GM23338 (cell line): ENCODE measurements around the gene TMEM119. TPM values are rescaled to one million over a fixed set of nuclear protein-coding genes. Genes with fewer than 3 reads are reported as not detected.

Experiments
- ATAC-seq: fragments of 200-7000 bp; cut with Tn5 transposase; 3 replicates; pipeline ENCODE4 v1.9.1; 2020
- DNase-seq: peaks from one replicate; pipeline ENCODE4 v3.0.0-alpha.2; 2015; ENCODE audit warnings: low spot score
- H2AFZ ChIP-seq: fragments of 200-600 bp; sonication (generic); 2 replicates; pipeline ENCODE4 v1.8.0; 2016; ENCODE audit warnings: antibody characterized with exemption, mild to moderate bottlenecking, moderate library complexity
- H3F3A ChIP-seq: fragments of 200-600 bp; sonication (generic); replicated peaks from 2 replicates; pipeline ENCODE4 v1.8.0; 2017; ENCODE audit warnings: antibody characterized with exemption, mixed run types, low read depth
- H3K27ac ChIP-seq: fragments of 200-600 bp; sonication (generic); 2 replicates; pipeline ENCODE4 v1.6.1; 2016; ENCODE audit warnings: low read depth
- H3K27me3 ChIP-seq: fragments of 200-600 bp; sonication (generic); 2 replicates; pipeline ENCODE4 v1.8.0; 2016; ENCODE audit warnings: mild to moderate bottlenecking, mixed run types, moderate library complexity; ENCODE audit not compliant: insufficient read depth
- H3K36me3 ChIP-seq: fragments of 200-600 bp; sonication (generic); 2 replicates; pipeline ENCODE4 v1.8.0; 2016; ENCODE audit warnings: mild to moderate bottlenecking; ENCODE audit not compliant: insufficient read depth
- H3K4me1 ChIP-seq: fragments of 200-600 bp; sonication (generic); 2 replicates; pipeline ENCODE4 v1.8.0; 2016; ENCODE audit warnings: mild to moderate bottlenecking, moderate library complexity; ENCODE audit not compliant: insufficient read depth
- H3K4me2 ChIP-seq: fragments of 200-600 bp; sonication (generic); 2 replicates; pipeline ENCODE4 v1.7.1; 2017; ENCODE audit warnings: mixed run types
- H3K4me3 ChIP-seq: fragments of 200-600 bp; sonication (generic); 2 replicates; pipeline ENCODE4 v1.6.1; 2016; ENCODE audit warnings: mixed run types
- H3K79me2 ChIP-seq: fragments of 200-600 bp; sonication (generic); replicated peaks from 2 replicates; pipeline ENCODE4 v1.8.0; 2017; ENCODE audit warnings: mild to moderate bottlenecking; ENCODE audit not compliant: insufficient read depth
- H3K9me2 ChIP-seq: fragments of 200-600 bp; sonication (generic); 2 replicates; pipeline ENCODE4 v1.8.0; 2017; ENCODE audit not compliant: insufficient read depth
- H4K20me1 ChIP-seq: fragments of 200-600 bp; sonication (generic); replicated peaks from 2 replicates; pipeline ENCODE4 v1.8.0; 2017; ENCODE audit warnings: mild to moderate bottlenecking; ENCODE audit not compliant: insufficient read depth
- H3K27ac Mint-ChIP-seq: 2 replicates; pipeline ENCODE4 v1.8.0; 2020; ENCODE audit warnings: inconsistent platforms, mild to moderate bottlenecking, moderate library complexity, mixed read lengths
- H3K27me3 Mint-ChIP-seq: 3 replicates; pipeline ENCODE4 v1.8.0; 2022; ENCODE audit warnings: low read depth, mild to moderate bottlenecking, moderate library complexity, mixed read lengths, inconsistent platforms; ENCODE audit not compliant: insufficient read depth, poor library complexity
- H3K36me3 Mint-ChIP-seq: 3 replicates; pipeline ENCODE4 v1.8.0; 2021; ENCODE audit warnings: low read depth, mild to moderate bottlenecking, inconsistent platforms, moderate library complexity, mixed read lengths
- H3K4me1 Mint-ChIP-seq: 3 replicates; pipeline ENCODE4 v1.8.0; 2020; ENCODE audit warnings: mild to moderate bottlenecking, inconsistent platforms, mixed read lengths
- H3K4me3 Mint-ChIP-seq: 3 replicates; pipeline ENCODE4 v1.8.0; 2021; ENCODE audit warnings: moderate library complexity, mild to moderate bottlenecking, inconsistent platforms, mixed read lengths
- H3K9me3 Mint-ChIP-seq: 3 replicates; pipeline ENCODE4 v1.8.0; 2020; ENCODE audit warnings: moderate library complexity, mild to moderate bottlenecking, inconsistent platforms, mixed read lengths
- CREB1 ChIP-seq: fragments of 250-450 bp; sonication (Bioruptor Pico); IDR thresholded peaks from 2 replicates; pipeline ENCODE4 v1.5.0; 2020; ENCODE audit warnings: low read depth, mild to moderate bottlenecking, moderate library complexity
- CTCF ChIP-seq, 2 experiments: fragments of 200-600 bp in 1 of 2; sonication (generic) in 1 of 2; conservative IDR thresholded peaks; 2 replicates each; pipeline versions ENCODE4 v1.5.1 to v1.6.1; 2016 to 2017; ENCODE audit warnings: antibody characterized with exemption in 2 of 2, low read depth in 2 of 2, mild to moderate bottlenecking in 2 of 2, moderate library complexity in 1 of 2
- ETS1 ChIP-seq: IDR thresholded peaks from 2 replicates; pipeline ENCODE4 v1.6.1; 2016; ENCODE audit warnings: antibody characterized with exemption
- EZH2 ChIP-seq: fragments of 200-600 bp; sonication (generic); IDR thresholded peaks from one replicate; pipeline ENCODE4 v1.8.0; 2017; ENCODE audit warnings: antibody characterized with exemption, mild to moderate bottlenecking, low read depth; ENCODE audit not compliant: unreplicated experiment
- JUNB ChIP-seq: IDR thresholded peaks from one replicate; pipeline ENCODE4 v1.6.1; 2016; ENCODE audit warnings: antibody characterized with exemption; ENCODE audit not compliant: unreplicated experiment
- NANOG ChIP-seq: IDR thresholded peaks from 2 replicates; pipeline ENCODE4 v1.6.1; 2016; ENCODE audit warnings: antibody characterized with exemption, borderline replicate concordance
- POLR2AphosphoS5 ChIP-seq: IDR thresholded peaks from 2 replicates; pipeline ENCODE4 v1.6.1; 2016; ENCODE audit warnings: antibody characterized with exemption, low read depth
- STAT1 ChIP-seq: IDR thresholded peaks from one replicate; pipeline ENCODE4 v1.6.1; 2016; ENCODE audit warnings: antibody characterized with exemption; ENCODE audit not compliant: unreplicated experiment
- ZNF331 ChIP-seq: fragments of 250-450 bp; sonication (Bioruptor Pico); IDR thresholded peaks from 2 replicates; pipeline ENCODE4 v1.5.0; 2020; ENCODE audit warnings: low read depth, mild to moderate bottlenecking, moderate library complexity
- ZNF462 ChIP-seq: fragments of 250-450 bp; sonication (Bioruptor Pico); IDR thresholded peaks from 2 replicates; pipeline ENCODE4 v1.5.0; 2020; ENCODE audit warnings: mild to moderate bottlenecking, moderate library complexity
- polyA plus RNA-seq: library from polyadenylated mRNA; unstranded; fragments of >200 nt; fragmentation: Nextera tagmentation; extraction: Ambion mirVana; gene quantifications from 2 replicates; pipeline ENCODE4 v1.2.1, GENCODE V29; 2016
- total RNA-seq: library from RNA; depleted of rRNA; stranded (reverse); fragments of >200 nt; shearing (Covaris generic); gene quantifications from 2 replicates; pipeline ENCODE4 v1.2.3, GENCODE V29; 2014

Gene TMEM119
- total and polyA plus RNA-seq, 2 experiments from 2014 or later = 0.06 to 0.07 TPM

GRCh38 chr12:108611884-108612415 lies 14.1 kb upstream of the TMEM119 start (continued):
- TF ChIP-seq CTCF (conservative IDR thresholded peaks at IDR 0.05; ENCODE audit: low read depth in 2 of 2) (peak; percentile 85 to 88), CREB1 (no peak)

GRCh38 chr12:108610856-108611605 lies 13.1 kb upstream of the TMEM119 start:
- no peak overlapping the region for H3K27ac Mint-ChIP-seq

More at GRCh38 chr12:108610856-108611605, 13.1 kb upstream of the TMEM119 start:
- Histone ChIP-seq H3K36me3 (no peaks in the 10 kb centered on the region), H3K4me1 (no peaks in the 10 kb centered on the region; the same call in 1 of the 2 replicates), H3F3A (0 out of 2 replicates have a peak, but pooled peaks cover under 1% of the 10 kb centered on the region), H4K20me1 (no peaks in the 10 kb centered on the region), H3K9me2 (no peaks in the 10 kb centered on the region), H3K27ac (no peak overlapping the region), H2AFZ (no peak overlapping the region), H3K79me2 (no peaks in the 10 kb centered on the region), H3K4me2 (no peak overlapping the region), H3K4me3 (no peak overlapping the region), H3K27me3 (no peaks in the 10 kb centered on the region)
- TF ChIP-seq POLR2AphosphoS5 (no peak), CTCF (conservative IDR thresholded peaks at IDR 0.05; ENCODE audit: low read depth in 2 of 2) (no peak), JUNB (no peak), STAT1 (no peak), NANOG (no peak), EZH2 (no peak), ZNF331 (CRISPR knock-in tag) (no peak), ETS1 (no peak), CREB1 (no peak), ZNF462 (CRISPR knock-in tag) (no peak)
- H3K27me3 Mint-ChIP-seq = peaks cover 6% of the 10 kb centered on the region
- peaks cover 17% of the 10 kb centered on the region for H3K4me1 Mint-ChIP-seq
- DNase-seq = no peak
- no peak overlapping the region for H3K4me3 Mint-ChIP-seq
- no peaks in the 10 kb centered on the region for H3K36me3 Mint-ChIP-seq
- H3K9me3 Mint-ChIP-seq = peaks cover under 1% of the 10 kb centered on the region; the same call in 1 of the 3 replicates
- ATAC-seq = no peak
